HG03558 (cell line): ENCODE results near the gene ZFYVE9.
A peak's percentile ranks its signal among the peaks of the same experiment; 100 is the strongest.
"Not testable (repeated sequence)": the region's sequence is repeated elsewhere in the genome, so short reads cannot be mapped to it uniquely, and the experiment has no call there.

ENCODE experiments used
- ATAC-seq: cut with Tn5 transposase; IDR thresholded peaks from one replicate; pipeline ENCODE4 v1.9.1; 2021; ENCODE audit warnings: moderate number of reproducible peaks; ENCODE audit not compliant: unreplicated experiment; ENCODE audit errors: extremely low read depth

Gene ZFYVE9

GRCh38 chr1:52364235-52364839 lies 222.4 kb downstream of the ZFYVE9 start:
- ATAC-seq = no peak

GRCh38 chr1:52365071-52365745 lies 223.3 kb downstream of the ZFYVE9 start:
- no peak for ATAC-seq

DNA sequence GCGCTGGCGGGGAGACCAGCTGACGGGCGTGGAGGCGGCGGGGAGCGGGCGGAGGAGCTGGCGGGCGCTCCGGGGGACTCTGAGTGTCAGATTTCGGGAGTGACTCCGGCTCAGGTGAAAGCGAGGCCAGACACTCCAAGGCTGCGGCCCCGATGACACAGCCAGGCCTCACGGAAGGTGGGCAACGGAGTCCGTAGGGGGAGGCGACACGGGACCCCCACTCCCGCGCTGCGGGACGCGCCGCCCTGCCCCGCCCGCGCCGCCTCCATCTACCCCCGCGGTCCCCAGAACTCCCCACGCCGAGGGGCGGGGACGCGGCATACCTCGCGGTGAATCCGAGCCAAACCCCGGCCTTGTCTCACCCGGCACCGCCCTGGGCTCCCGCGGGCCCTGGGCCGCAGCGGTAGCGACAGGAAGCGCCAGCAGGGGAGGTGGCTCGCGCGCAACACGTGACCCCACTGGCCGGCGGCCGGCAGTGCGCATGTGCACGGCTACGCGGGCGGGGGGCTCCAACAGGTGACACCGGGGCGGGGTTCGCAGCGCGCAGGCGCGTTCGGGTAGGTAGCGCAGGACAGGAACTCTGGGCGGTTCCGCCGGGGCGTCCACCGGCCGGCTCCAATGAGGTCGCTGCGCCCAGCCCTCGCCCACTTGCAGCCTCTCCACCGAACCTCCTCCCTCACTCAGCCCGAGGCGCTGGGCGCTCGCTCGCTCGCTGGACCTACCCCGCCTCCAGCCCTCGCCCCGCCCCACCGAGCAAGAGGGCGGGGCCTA lies 224.0 kb downstream of the ZFYVE9 start, which contains the start of gene CC2D1B:
Gene CC2D1B (minus strand): TSS at position 460 of the 771 bp plus-strand sequence. CDS start 1,585 bp downstream, outside the sequence.
- ATAC-seq = peak; percentile 79

- no peak for ATAC-seq
Observed at GRCh38 chr1:52366517-52366827, 224.6 kb downstream of the ZFYVE9 start.

- no peak for ATAC-seq
Observed at GRCh38 chr1:52367272-52367671, 225.4 kb downstream of the ZFYVE9 start.

DNA sequence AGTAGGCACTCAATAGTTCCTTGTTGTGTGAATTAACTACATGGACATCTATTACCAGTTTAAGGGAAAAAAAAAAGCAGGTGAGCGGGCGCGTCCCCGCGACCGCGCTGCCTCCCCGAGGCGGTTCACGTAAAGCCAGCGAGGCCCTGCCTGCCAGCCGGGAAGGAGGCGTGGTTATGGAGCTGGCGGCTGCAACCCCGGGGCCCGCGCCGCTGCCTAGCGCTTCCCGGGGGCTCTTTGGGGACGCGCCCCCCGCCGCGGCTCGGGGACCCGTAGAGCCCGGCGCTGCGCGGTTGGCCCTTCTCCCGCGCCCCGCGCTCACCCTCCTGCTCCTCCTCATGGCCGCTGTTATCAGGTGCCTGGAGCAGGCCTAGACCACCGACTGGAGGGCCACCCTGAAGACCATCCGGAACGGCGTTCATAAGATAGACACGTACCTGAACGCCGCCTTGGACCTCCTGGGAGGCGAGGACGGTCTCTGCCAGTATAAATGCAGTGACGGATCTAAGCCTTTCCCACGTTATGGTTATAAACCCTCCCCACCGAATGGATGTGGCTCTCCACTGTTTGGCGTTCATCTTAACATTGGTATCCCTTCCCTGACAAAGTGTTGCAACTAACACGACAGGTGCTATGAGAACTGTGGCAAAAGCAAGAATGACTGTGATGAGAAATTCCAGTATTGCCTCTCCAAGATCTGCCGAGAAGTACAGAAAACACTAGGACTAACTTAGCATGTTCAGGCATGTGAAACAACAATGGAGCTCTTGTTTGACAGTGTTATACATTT lies 226.7 kb downstream of the ZFYVE9 start:
- no peak for ATAC-seq

DNA sequence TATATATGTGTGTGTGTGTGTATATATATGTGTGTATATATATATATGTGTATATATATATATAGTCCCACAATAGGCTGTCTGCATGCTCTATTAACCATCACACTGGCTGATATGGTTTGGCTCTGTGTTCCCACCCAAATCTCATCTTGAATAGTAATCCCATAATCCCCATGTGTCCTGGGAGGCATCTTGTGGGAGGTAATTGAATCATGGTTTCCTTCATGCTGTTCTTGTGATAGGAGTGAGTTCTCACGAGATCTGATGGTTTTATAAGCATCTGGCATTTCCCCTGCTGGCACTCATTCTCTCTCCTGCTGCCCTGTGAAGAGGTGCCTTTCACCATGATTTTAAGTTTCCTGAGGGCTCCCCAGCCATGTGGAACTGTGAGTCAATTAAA lies 228.0 kb downstream of the ZFYVE9 start:
- ATAC-seq = not testable (repeated sequence)

DNA sequence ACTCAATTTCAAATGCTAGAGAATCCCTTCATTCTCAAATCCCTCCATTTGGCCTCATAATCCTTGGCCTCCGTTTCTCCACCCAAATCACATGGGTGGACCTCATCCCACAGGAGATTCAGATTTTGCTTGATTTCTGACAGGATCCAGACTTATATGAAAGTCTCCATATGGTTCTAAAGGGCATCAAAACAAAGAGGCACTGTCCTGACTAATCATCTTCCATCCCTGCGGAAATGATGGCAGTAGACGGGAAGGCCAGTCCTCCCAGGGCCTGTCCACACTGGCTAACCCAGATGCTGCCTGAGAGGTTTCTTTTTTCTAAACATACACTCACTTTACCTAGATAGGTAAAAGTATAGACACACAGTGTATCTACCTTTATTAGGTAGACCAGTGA lies 243.5 kb downstream of the ZFYVE9 start:
- no peak for ATAC-seq

DNA sequence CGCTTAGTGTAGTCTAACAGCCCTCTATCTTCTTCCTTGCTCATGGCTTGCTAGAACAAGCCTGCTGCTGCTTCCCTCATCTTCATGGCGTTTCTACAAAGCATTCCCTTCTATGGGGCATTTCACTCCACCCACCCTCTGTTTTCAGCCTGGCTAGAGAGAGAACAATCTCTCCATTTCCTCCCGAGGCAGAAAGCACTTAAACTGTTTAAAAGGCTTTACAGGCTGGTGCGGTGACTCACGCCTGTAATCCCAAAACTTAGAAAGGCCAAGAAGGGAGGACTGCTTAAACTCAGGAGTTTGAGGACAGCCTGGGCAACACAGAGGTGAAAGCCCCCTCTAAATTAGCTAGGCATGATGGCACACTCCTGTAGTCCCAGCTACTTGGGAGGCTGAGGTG lies 244.6 kb downstream of the ZFYVE9 start:
- ATAC-seq = no peak

DNA sequence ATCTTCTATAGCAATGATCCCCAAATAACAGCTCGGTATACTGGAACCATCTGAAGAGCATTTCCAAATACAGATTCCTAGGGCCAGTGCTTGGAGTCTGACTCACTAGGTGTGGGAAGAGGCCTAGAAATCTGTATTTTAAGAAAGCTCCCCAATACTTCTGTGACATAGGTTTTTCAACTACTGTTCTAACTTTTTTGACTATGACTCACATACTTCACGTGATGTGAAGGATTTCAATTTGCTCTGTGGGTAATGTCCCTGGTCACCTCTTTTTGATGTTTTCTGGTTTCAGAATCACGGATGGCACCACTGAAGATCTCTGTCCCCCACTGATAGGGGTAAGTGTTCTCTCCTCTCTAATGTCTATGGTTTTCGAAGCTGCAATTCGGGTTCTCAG lies 251.3 kb downstream of the ZFYVE9 start:
- ATAC-seq = no peak
